ENCODE measurements around the gene CAMK1D. TPM values are rescaled to one million over a fixed set of nuclear protein-coding genes. Genes with fewer than 3 reads are reported as not detected.

Gene CAMK1D
- total and polyA plus RNA-seq, 2 of the 4 experiments (the other 2 are of a cell fraction): 5.0 to 5.3 TPM

DNA sequence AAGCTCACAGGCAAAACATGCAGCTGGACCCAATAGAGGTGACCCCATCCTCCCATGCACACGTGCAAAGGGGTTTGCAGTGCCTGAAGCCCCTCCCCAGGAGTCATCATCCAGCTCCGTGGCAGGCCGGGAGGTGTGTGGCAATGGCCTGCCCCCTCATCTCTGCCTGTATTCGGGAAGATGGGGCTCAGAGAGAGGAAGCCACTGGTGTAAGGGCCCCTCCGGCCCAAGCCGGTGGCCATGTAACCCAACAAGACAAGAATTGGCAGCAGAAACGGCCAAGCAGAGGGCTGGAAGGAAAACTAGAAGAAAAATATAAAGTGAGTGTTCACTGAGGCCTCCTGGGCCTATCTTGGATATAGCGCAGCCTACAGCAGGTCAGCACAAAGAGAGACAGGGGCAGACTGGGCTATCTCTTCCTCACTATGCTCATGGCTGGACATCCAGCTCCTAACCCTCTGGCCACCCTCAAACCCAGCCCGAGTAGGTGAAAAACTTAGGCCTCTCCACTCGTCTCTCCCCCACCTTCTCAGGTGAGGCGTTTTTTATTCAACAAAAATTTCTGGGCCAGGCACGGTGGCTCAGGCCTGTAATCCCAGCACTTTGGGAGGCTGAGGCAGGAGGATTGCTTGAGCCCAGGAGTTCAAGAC is 494.1 kb downstream of the CAMK1D start:
- dilution Hi-C loops (cut with HindIII; ENCODE audit: low sequenced_read_pairs, unreplicated experiment): no loop called here
- Histone ChIP-seq H4K91ac (ENCODE audit: insufficient read depth, low read depth, low read length) (no peak overlapping the region), H4K5ac (ENCODE audit: low read depth, low read length) (no peak overlapping the region), H4K8ac (ENCODE audit: low read depth in 2 of 2, low read length in 2 of 2) (no peak overlapping the region), H3K9me1 (ENCODE audit: insufficient read depth, low read length) (no peaks in the 10 kb centered on the region), H3K36me3 (ENCODE audit: control insufficient read depth, insufficient read depth, low read length) (no peaks in the 10 kb centered on the region), H3K23ac (ENCODE audit: low read depth, low read length) (no peak overlapping the region), H3K18ac (ENCODE audit: low read depth, low read length) (no peak overlapping the region), H3K56ac (ENCODE audit: extremely low read depth, insufficient read depth, low read length) (no peak overlapping the region), H3K4me2 (ENCODE audit: low read depth, low read length) (no peak overlapping the region), H3K79me1 (ENCODE audit: low read depth in 1 of 2, low read length in 2 of 2) (no peaks in the 10 kb centered on the region), H3K4me3 (ENCODE audit: insufficient read depth, low read depth, low read length) (no peak overlapping the region), H3K27me3 (ENCODE audit: control insufficient read depth, insufficient read depth, low read length) (peaks cover 16% of the 10 kb centered on the region; the same call in 1 of the 2 replicates), H2AK9ac (replicated peaks; ENCODE audit: low read depth, low read length, poor library complexity) (peak overlapping the region; percentile 58), H3K4me1 (ENCODE audit: control insufficient read depth, insufficient read depth, low read length) (peaks cover 9% of the 10 kb centered on the region), H3K14ac (replicated peaks; ENCODE audit: low read depth, low read length) (no peak overlapping the region), H3K27ac (ENCODE audit: insufficient read depth, low read length) (no peak overlapping the region), H2BK20ac (ENCODE audit: low read depth, low read length) (no peak overlapping the region), H2AK5ac (ENCODE audit: low read depth, low read length) (no peak overlapping the region), H3K4ac (ENCODE audit: low read depth, low read length) (no peak overlapping the region), H3K9ac (ENCODE audit: low read depth, low read length) (no peak overlapping the region), H4K20me1 (ENCODE audit: insufficient read depth, low read length) (no peaks in the 10 kb centered on the region), H2BK5ac (ENCODE audit: low read depth, low read length, poor library complexity, severe bottlenecking) (no peak overlapping the region), H3K9me3 (ENCODE audit: control insufficient read depth, insufficient read depth, low read length) (no peaks in the 10 kb centered on the region), H2BK15ac (ENCODE audit: low read depth, low read length) (no peak overlapping the region), H2AFZ (replicated peaks; ENCODE audit: low read length, poor library complexity) (no peak overlapping the region), H2BK120ac (ENCODE audit: low read depth, low read length) (no peak overlapping the region)
- CTCF ChIA-PET: no interaction called here
- POLR2A ChIA-PET (ENCODE audit: unreplicated experiment): no interaction called here
- in situ Hi-C loops (cut with MboI; ENCODE audit: low sequenced_read_pairs): no loop called here
- WGBS, 2 experiments (ENCODE audit: extremely low coverage in 2 of 2, insufficient read length in 1 of 2): 100% methylated on average over 2 of the region's 12 CpGs; no CpG with 5 or more reads in 1 of the 2 experiments
- ATAC-seq (ENCODE audit: low read depth) (no peak), DNase-seq (no peak)
- intact Hi-C loops (cut with micrococcal nuclease): no loop called here
- TF ChIP-seq BHLHE40 (IDR thresholded peaks at IDR 0.05; ENCODE audit: low read depth, low read length) (no peak), USF2 (IDR thresholded peaks at IDR 0.05; ENCODE audit: low read depth, low read length) (no peak), SMC3 (IDR thresholded peaks at IDR 0.05; ENCODE audit: low read depth, low read length) (no peak), CHD1 (IDR thresholded peaks at IDR 0.05; ENCODE audit: low read depth, low read length) (no peak), MAFK (IDR thresholded peaks at IDR 0.05; ENCODE audit: low read depth, low read length) (no peak), POLR2A (IDR thresholded peaks at IDR 0.05; ENCODE audit: low read depth, low read length) (no peak), RFX5 (IDR thresholded peaks at IDR 0.05; ENCODE audit: low read depth, low read length) (no peak), RAD21 (IDR thresholded peaks at IDR 0.05; ENCODE audit: low read length) (no peak), RCOR1 (IDR thresholded peaks at IDR 0.05; ENCODE audit: insufficient replicate concordance, low read length) (no peak), FOS (IDR thresholded peaks at IDR 0.05; ENCODE audit: low read depth, low read length) (no peak), CTCF (conservative IDR thresholded peaks at IDR 0.05; ENCODE audit: low read depth, low read length) (no peak), NFE2L2 (IDR thresholded peaks at IDR 0.05; ENCODE audit: low read depth, low read length) (no peak), CEBPB (IDR thresholded peaks at IDR 0.05; ENCODE audit: low read depth, low read length) (no peak), MAZ (IDR thresholded peaks at IDR 0.05; ENCODE audit: borderline replicate concordance, low read depth, low read length) (no peak), MXI1 (IDR thresholded peaks at IDR 0.05; ENCODE audit: borderline replicate concordance, low read depth, low read length) (no peak)
- TF ChIP-seq, protein P1, sequence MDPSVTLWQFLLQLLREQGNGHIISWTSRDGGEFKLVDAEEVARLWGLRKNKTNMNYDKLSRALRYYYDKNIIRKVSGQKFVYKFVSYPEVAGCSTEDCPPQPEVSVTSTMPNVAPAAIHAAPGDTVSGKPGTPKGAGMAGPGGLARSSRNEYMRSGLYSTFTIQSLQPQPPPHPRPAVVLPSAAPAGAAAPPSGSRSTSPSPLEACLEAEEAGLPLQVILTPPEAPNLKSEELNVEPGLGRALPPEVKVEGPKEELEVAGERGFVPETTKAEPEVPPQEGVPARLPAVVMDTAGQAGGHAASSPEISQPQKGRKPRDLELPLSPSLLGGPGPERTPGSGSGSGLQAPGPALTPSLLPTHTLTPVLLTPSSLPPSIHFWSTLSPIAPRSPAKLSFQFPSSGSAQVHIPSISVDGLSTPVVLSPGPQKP (IDR thresholded peaks at IDR 0.05; ENCODE audit: borderline replicate concordance, low read depth, low read length): no peak
- no TSS peak for BruUV-seq (replicated peaks)

Data from IMR-90 (cell line).